GM23338 (cell line): ENCODE results near the gene PPP1R16B. TPM values are rescaled to one million over a fixed set of nuclear protein-coding genes. Genes with fewer than 3 reads are reported as not detected.

ENCODE experiments used
- ATAC-seq: fragments of 200-7000 bp; cut with Tn5 transposase; 3 replicates; pipeline ENCODE4 v1.9.1; 2020
- DNase-seq: peaks from one replicate; pipeline ENCODE4 v3.0.0-alpha.2; 2015; ENCODE audit warnings: low spot score
- H2AFZ ChIP-seq: fragments of 200-600 bp; sonication (generic); 2 replicates; pipeline ENCODE4 v1.8.0; 2016; ENCODE audit warnings: antibody characterized with exemption, mild to moderate bottlenecking, moderate library complexity
- H3F3A ChIP-seq: fragments of 200-600 bp; sonication (generic); replicated peaks from 2 replicates; pipeline ENCODE4 v1.8.0; 2017; ENCODE audit warnings: antibody characterized with exemption, mixed run types, low read depth
- H3K27ac ChIP-seq: fragments of 200-600 bp; sonication (generic); 2 replicates; pipeline ENCODE4 v1.6.1; 2016; ENCODE audit warnings: low read depth
- H3K27me3 ChIP-seq: fragments of 200-600 bp; sonication (generic); 2 replicates; pipeline ENCODE4 v1.8.0; 2016; ENCODE audit warnings: mild to moderate bottlenecking, mixed run types, moderate library complexity; ENCODE audit not compliant: insufficient read depth
- H3K36me3 ChIP-seq: fragments of 200-600 bp; sonication (generic); 2 replicates; pipeline ENCODE4 v1.8.0; 2016; ENCODE audit warnings: mild to moderate bottlenecking; ENCODE audit not compliant: insufficient read depth
- H3K4me1 ChIP-seq: fragments of 200-600 bp; sonication (generic); 2 replicates; pipeline ENCODE4 v1.8.0; 2016; ENCODE audit warnings: mild to moderate bottlenecking, moderate library complexity; ENCODE audit not compliant: insufficient read depth
- H3K4me2 ChIP-seq: fragments of 200-600 bp; sonication (generic); 2 replicates; pipeline ENCODE4 v1.7.1; 2017; ENCODE audit warnings: mixed run types
- H3K4me3 ChIP-seq: fragments of 200-600 bp; sonication (generic); 2 replicates; pipeline ENCODE4 v1.6.1; 2016; ENCODE audit warnings: mixed run types
- H3K79me2 ChIP-seq: fragments of 200-600 bp; sonication (generic); replicated peaks from 2 replicates; pipeline ENCODE4 v1.8.0; 2017; ENCODE audit warnings: mild to moderate bottlenecking; ENCODE audit not compliant: insufficient read depth
- H3K9me2 ChIP-seq: fragments of 200-600 bp; sonication (generic); 2 replicates; pipeline ENCODE4 v1.8.0; 2017; ENCODE audit not compliant: insufficient read depth
- H4K20me1 ChIP-seq: fragments of 200-600 bp; sonication (generic); replicated peaks from 2 replicates; pipeline ENCODE4 v1.8.0; 2017; ENCODE audit warnings: mild to moderate bottlenecking; ENCODE audit not compliant: insufficient read depth
- H3K27ac Mint-ChIP-seq: 2 replicates; pipeline ENCODE4 v1.8.0; 2020; ENCODE audit warnings: inconsistent platforms, mild to moderate bottlenecking, moderate library complexity, mixed read lengths
- H3K27me3 Mint-ChIP-seq: 3 replicates; pipeline ENCODE4 v1.8.0; 2022; ENCODE audit warnings: low read depth, mild to moderate bottlenecking, moderate library complexity, mixed read lengths, inconsistent platforms; ENCODE audit not compliant: insufficient read depth, poor library complexity
- H3K36me3 Mint-ChIP-seq: 3 replicates; pipeline ENCODE4 v1.8.0; 2021; ENCODE audit warnings: low read depth, mild to moderate bottlenecking, inconsistent platforms, moderate library complexity, mixed read lengths
- H3K4me1 Mint-ChIP-seq: 3 replicates; pipeline ENCODE4 v1.8.0; 2020; ENCODE audit warnings: mild to moderate bottlenecking, inconsistent platforms, mixed read lengths
- H3K4me3 Mint-ChIP-seq: 3 replicates; pipeline ENCODE4 v1.8.0; 2021; ENCODE audit warnings: moderate library complexity, mild to moderate bottlenecking, inconsistent platforms, mixed read lengths
- H3K9me3 Mint-ChIP-seq: 3 replicates; pipeline ENCODE4 v1.8.0; 2020; ENCODE audit warnings: moderate library complexity, mild to moderate bottlenecking, inconsistent platforms, mixed read lengths
- CREB1 ChIP-seq: fragments of 250-450 bp; sonication (Bioruptor Pico); IDR thresholded peaks from 2 replicates; pipeline ENCODE4 v1.5.0; 2020; ENCODE audit warnings: low read depth, mild to moderate bottlenecking, moderate library complexity
- CTCF ChIP-seq, 2 experiments: fragments of 200-600 bp in 1 of 2; sonication (generic) in 1 of 2; conservative IDR thresholded peaks; 2 replicates each; pipeline versions ENCODE4 v1.5.1 to v1.6.1; 2016 to 2017; ENCODE audit warnings: antibody characterized with exemption in 2 of 2, low read depth in 2 of 2, mild to moderate bottlenecking in 2 of 2, moderate library complexity in 1 of 2
- ETS1 ChIP-seq: IDR thresholded peaks from 2 replicates; pipeline ENCODE4 v1.6.1; 2016; ENCODE audit warnings: antibody characterized with exemption
- EZH2 ChIP-seq: fragments of 200-600 bp; sonication (generic); IDR thresholded peaks from one replicate; pipeline ENCODE4 v1.8.0; 2017; ENCODE audit warnings: antibody characterized with exemption, mild to moderate bottlenecking, low read depth; ENCODE audit not compliant: unreplicated experiment
- EZH2phosphoT487 ChIP-seq: fragments of 200-600 bp; sonication (generic); IDR thresholded peaks from one replicate; pipeline ENCODE4 v1.8.1; 2018; ENCODE audit warnings: antibody characterized with exemption; ENCODE audit not compliant: unreplicated experiment
- JUNB ChIP-seq: IDR thresholded peaks from one replicate; pipeline ENCODE4 v1.6.1; 2016; ENCODE audit warnings: antibody characterized with exemption; ENCODE audit not compliant: unreplicated experiment
- NANOG ChIP-seq: IDR thresholded peaks from 2 replicates; pipeline ENCODE4 v1.6.1; 2016; ENCODE audit warnings: antibody characterized with exemption, borderline replicate concordance
- POLR2AphosphoS5 ChIP-seq: IDR thresholded peaks from 2 replicates; pipeline ENCODE4 v1.6.1; 2016; ENCODE audit warnings: antibody characterized with exemption, low read depth
- REST ChIP-seq: IDR thresholded peaks from one replicate; pipeline ENCODE4 v1.6.1; 2018; ENCODE audit warnings: antibody characterized with exemption; ENCODE audit not compliant: unreplicated experiment
- STAT1 ChIP-seq: IDR thresholded peaks from one replicate; pipeline ENCODE4 v1.6.1; 2016; ENCODE audit warnings: antibody characterized with exemption; ENCODE audit not compliant: unreplicated experiment
- ZNF114 ChIP-seq: fragments of 250-450 bp; sonication (Bioruptor Pico); IDR thresholded peaks from 2 replicates; pipeline ENCODE4 v1.5.0; 2020; ENCODE audit warnings: mild to moderate bottlenecking, moderate library complexity
- polyA plus RNA-seq: library from polyadenylated mRNA; unstranded; fragments of >200 nt; fragmentation: Nextera tagmentation; extraction: Ambion mirVana; gene quantifications from 2 replicates; pipeline ENCODE4 v1.2.1, GENCODE V29; 2016
- total RNA-seq: library from RNA; depleted of rRNA; stranded (reverse); fragments of >200 nt; shearing (Covaris generic); gene quantifications from 2 replicates; pipeline ENCODE4 v1.2.3, GENCODE V29; 2014

Gene PPP1R16B
- total and polyA plus RNA-seq, 2 experiments from 2014 or later = 1.6 to 11.5 TPM

- no peak overlapping the region for H3K27ac ChIP-seq
- H3K4me1 ChIP-seq = peaks cover 10% of the 10 kb centered on the region
- H3K4me3 ChIP-seq = no peak overlapping the region
- H3K27ac Mint-ChIP-seq = no peak overlapping the region
- no peaks in the 10 kb centered on the region for H3K79me2 ChIP-seq
- no peak for ATAC-seq
- no peaks in the 10 kb centered on the region for H3K9me3 Mint-ChIP-seq
- no peak overlapping the region for H3K4me3 Mint-ChIP-seq
- no peaks in the 10 kb centered on the region for H3K27me3 ChIP-seq
- no peak overlapping the region for H2AFZ ChIP-seq
- no peaks in the 10 kb centered on the region for H3K36me3 ChIP-seq
- DNase-seq = no peak
- no peaks in the 10 kb centered on the region for H3K9me2 ChIP-seq
- no peaks in the 10 kb centered on the region for H3F3A ChIP-seq
- H3K36me3 Mint-ChIP-seq = no peaks in the 10 kb centered on the region
- peaks cover 7% of the 10 kb centered on the region; the same call in 1 of the 2 replicates for H4K20me1 ChIP-seq
- H3K4me1 Mint-ChIP-seq = peaks cover 24% of the 10 kb centered on the region
- no peak overlapping the region for H3K4me2 ChIP-seq
- no peaks in the 10 kb centered on the region for H3K27me3 Mint-ChIP-seq
- TF ChIP-seq EZH2 = no peak
- TF ChIP-seq POLR2AphosphoS5 = no peak
- no peak for TF ChIP-seq ZNF114 (CRISPR knock-in tag)
- TF ChIP-seq CREB1 (CRISPR knock-in tag) = no peak
- TF ChIP-seq STAT1 = no peak
Measured at GRCh38 chr20:38840894-38841470, 35.5 kb downstream of the PPP1R16B start.

DNA sequence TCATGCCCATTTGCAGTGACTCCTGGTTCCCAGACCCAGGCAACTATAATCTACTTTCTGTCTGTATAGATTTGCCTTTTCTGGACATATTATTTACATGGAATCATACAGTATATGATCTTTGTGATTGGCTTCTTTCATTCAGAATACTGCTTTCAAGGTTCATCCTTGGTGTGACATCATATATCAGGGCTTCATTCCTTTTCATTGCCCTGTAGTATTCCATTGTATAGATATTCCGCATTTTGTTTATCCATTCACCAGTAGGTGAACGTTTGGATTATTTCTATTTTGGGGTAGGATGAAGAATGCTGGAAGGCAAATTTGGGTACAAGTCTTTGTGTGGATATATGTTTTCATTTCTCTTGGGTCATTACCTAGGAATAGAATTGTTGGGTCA is 36.1 kb downstream of the PPP1R16B start:
- Mint-ChIP-seq H3K9me3 (no peaks in the 10 kb centered on the region), H3K27ac (no peak overlapping the region)
- no peak for ATAC-seq
- TF ChIP-seq EZH2phosphoT487 = no peak
- TF ChIP-seq JUNB = no peak
- no peak for TF ChIP-seq REST
- TF ChIP-seq EZH2 = no peak
- no peak for TF ChIP-seq POLR2AphosphoS5
- no peak for TF ChIP-seq ETS1
- no peak for TF ChIP-seq NANOG
- no peak for TF ChIP-seq CTCF (conservative IDR thresholded peaks at IDR 0.05; ENCODE audit: low read depth in 2 of 2)
- TF ChIP-seq CREB1 (CRISPR knock-in tag) = no peak

More for the DNA sequence above, 36.1 kb downstream of the PPP1R16B start:
- Histone ChIP-seq H3K79me2 (no peaks in the 10 kb centered on the region), H3K27ac (no peak overlapping the region), H3F3A (no peaks in the 10 kb centered on the region), H3K27me3 (no peaks in the 10 kb centered on the region), H3K36me3 (no peaks in the 10 kb centered on the region), H3K4me2 (no peak overlapping the region), H2AFZ (no peak overlapping the region), H3K4me3 (no peak overlapping the region), H3K4me1 (peaks cover 10% of the 10 kb centered on the region), H3K9me2 (no peaks in the 10 kb centered on the region), H4K20me1 (peaks cover 7% of the 10 kb centered on the region; the same call in 1 of the 2 replicates)
- Mint-ChIP-seq H3K4me3 (no peak overlapping the region), H3K36me3 (no peaks in the 10 kb centered on the region), H3K27me3 (no peaks in the 10 kb centered on the region), H3K4me1 (peaks cover 24% of the 10 kb centered on the region)
- DNase-seq = no peak
